GM12873 (cell line): ENCODE measurements around the gene ZNF142.

Experiments
- TF ChIP-seq, protein P1 (sequence below): IDR thresholded peaks from 2 replicates; pipeline ENCODE4 v1.5.1; 2012; ENCODE audit warnings: low read depth, mild to moderate bottlenecking, moderate library complexity, low read length, control low read depth; ENCODE audit not compliant: insufficient read depth; ENCODE audit errors: missing control alignments

The ZNF142 gene

GRCh38 chr2:218618102-218618860, 41.1 kb downstream of the ZNF142 start:
- TF ChIP-seq, protein P1, sequence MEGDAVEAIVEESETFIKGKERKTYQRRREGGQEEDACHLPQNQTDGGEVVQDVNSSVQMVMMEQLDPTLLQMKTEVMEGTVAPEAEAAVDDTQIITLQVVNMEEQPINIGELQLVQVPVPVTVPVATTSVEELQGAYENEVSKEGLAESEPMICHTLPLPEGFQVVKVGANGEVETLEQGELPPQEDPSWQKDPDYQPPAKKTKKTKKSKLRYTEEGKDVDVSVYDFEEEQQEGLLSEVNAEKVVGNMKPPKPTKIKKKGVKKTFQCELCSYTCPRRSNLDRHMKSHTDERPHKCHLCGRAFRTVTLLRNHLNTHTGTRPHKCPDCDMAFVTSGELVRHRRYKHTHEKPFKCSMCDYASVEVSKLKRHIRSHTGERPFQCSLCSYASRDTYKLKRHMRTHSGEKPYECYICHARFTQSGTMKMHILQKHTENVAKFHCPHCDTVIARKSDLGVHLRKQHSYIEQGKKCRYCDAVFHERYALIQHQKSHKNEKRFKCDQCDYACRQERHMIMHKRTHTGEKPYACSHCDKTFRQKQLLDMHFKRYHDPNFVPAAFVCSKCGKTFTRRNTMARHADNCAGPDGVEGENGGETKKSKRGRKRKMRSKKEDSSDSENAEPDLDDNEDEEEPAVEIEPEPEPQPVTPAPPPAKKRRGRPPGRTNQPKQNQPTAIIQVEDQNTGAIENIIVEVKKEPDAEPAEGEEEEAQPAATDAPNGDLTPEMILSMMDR = peak; percentile 29

- TF ChIP-seq, protein P1 = no peak
Measured at GRCh38 chr2:218615868-218616315, 43.5 kb downstream of the ZNF142 start.

- TF ChIP-seq, protein P1 = no peak
Measured at GRCh38 chr2:218607436-218608115, 51.8 kb downstream of the ZNF142 start, which contains the start of gene PLCD4. Gene PLCD4, plus strand, starts transcription at chr2:218607899. Its CDS starts 7,841 bp downstream, at chr2:218615740.

GRCh38 chr2:218605432-218605831, 54.0 kb downstream of the ZNF142 start:
- TF ChIP-seq, protein P1 = no peak
